ENCODE data around the gene CBR1. TPM values are rescaled to one million over a fixed set of nuclear protein-coding genes. Genes with fewer than 3 reads are reported as not detected.

Gene CBR1
- total and polyA plus RNA-seq, 7 donors, result 102 to 264 (median 180) TPM

GRCh38 chr21:36117286-36117741, 47.5 kb downstream of the CBR1 start:
- no peak overlapping the region for H3K27ac ChIP-seq
- H3K4me1 ChIP-seq, result peaks cover 0 to 12% (median 6%) of the 10 kb centered on the region in 4 donors
- H3K27me3 ChIP-seq, result no peaks in the 10 kb centered on the region
- no peak for TF ChIP-seq EP300 (IDR thresholded peaks at IDR 0.05)
- TF ChIP-seq POLR2AphosphoS5 (IDR thresholded peaks at IDR 0.05), result no peak
- no peak for DNase-seq
- intact Hi-C loops (cut with DNase I), result no loop called here
- 79 to 84% methylated on average over 2 of the region's 2 CpGs for WGBS, 2 donors
- no peaks in the 10 kb centered on the region for H3K9me3 ChIP-seq
- no peaks in the 10 kb centered on the region for H3K36me3 ChIP-seq
- H3K4me3 ChIP-seq, result no peak overlapping the region

- peak in 1 of 4 donors; percentile 12 for TF ChIP-seq POLR2AphosphoS5 (IDR thresholded peaks at IDR 0.05)
- no peak for TF ChIP-seq POLR2A (IDR thresholded peaks at IDR 0.05)
- TF ChIP-seq EP300 (IDR thresholded peaks at IDR 0.05), result no peak
- TF ChIP-seq CTCF (IDR thresholded peaks at IDR 0.05), result no peak
- DNase-seq, result peak; percentile 79
- H3K4me1 ChIP-seq, result no peaks in the 10 kb centered on the region
- WGBS, 2 donors, result 83 to 90% methylated on average over 7 of the region's 7 CpGs
- peak overlapping the region in 1 of 4 donors; percentile 8 for H3K27ac ChIP-seq
- no peaks in the 10 kb centered on the region for H3K9me3 ChIP-seq
- H3K4me3 ChIP-seq, result no peak overlapping the region
- no peaks in the 10 kb centered on the region for H3K27me3 ChIP-seq
- no peaks in the 10 kb centered on the region for H3K36me3 ChIP-seq
- intact Hi-C loops (cut with DNase I), result no loop called here
These were observed 50.6 kb downstream of the CBR1 start for GRCh38 chr21:36120304-36120888.

Small RNA genes within 50 kb of the gene (small RNA-seq; reads per million reads assigned to genes)
- 0 reads per million in 3 donors for gene RNU6-992P

Other genes starting within 250 kb of the CBR1 start
- 10 to 100 TPM; 14.3 to 19.9 (median 14.8) TPM for gene SETD4, start 9.5 kb upstream of the CBR1 start, total RNA-seq
- 10 to 100 TPM in 1 of 3 donors, 1 to 10 TPM in 2; 4.8 to 11.0 (median 6.2) TPM for gene SETD4, start 9.5 kb upstream of the CBR1 start, polyA plus RNA-seq
- gene CBR3, start 65.1 kb downstream of the CBR1 start, total RNA-seq, result 10 to 100 TPM in 3 of 4 donors, 1 to 10 TPM in 1; 3.5 to 17.8 (median 15.5) TPM
- gene CBR3, start 65.1 kb downstream of the CBR1 start, polyA plus RNA-seq, result 10 to 100 TPM in 1 of 3 donors, 1 to 10 TPM in 2; 2.3 to 10.2 (median 8.9) TPM
- 10 to 100 TPM in 2 of 4 donors, 1 to 10 TPM in 2; 7.4 to 14.7 (median 9.8) TPM for gene DOP1B, start 86.8 kb downstream of the CBR1 start, total RNA-seq
- 10 to 100 TPM; 12.5 to 20.7 (median 13.8) TPM for gene DOP1B, start 86.8 kb downstream of the CBR1 start, polyA plus RNA-seq